ENCODE results near the gene MTG1.
"Not testable (repeated sequence)": the region's sequence is repeated elsewhere in the genome, so short reads cannot be mapped to it uniquely, and the experiment has no call there.

DNA sequence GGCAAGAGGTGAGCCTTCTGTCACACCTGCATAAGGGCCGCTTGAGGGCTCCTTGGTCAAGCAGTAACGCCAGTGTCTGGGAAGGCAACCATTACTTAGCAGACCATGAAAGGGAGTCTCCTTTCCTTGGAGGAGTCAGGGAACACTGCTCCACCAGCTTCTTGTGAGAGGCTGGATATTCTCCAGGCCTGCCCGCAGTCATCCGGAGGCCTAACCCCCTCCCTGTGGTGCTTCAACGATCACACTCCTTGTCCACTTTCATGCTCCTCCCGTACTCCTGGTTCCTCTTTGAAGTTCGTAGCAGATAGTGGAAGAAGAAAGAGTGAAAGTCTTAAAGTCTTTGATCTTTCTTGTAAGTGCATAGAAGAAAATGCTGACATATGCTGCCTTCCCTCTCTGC lies 26.5 kb upstream of the MTG1 start:
- not testable (repeated sequence) for TF ChIP-seq EZH2 (IDR thresholded peaks at IDR 0.05; ENCODE audit: insufficient read depth, poor library complexity, severe bottlenecking); EZH2phosphoT487 (IDR thresholded peaks at IDR 0.05; ENCODE audit: insufficient read depth, low read depth)

All from GM23248 (cell line).